ENCODE measurements around the gene ATG9A. TPM values are rescaled to one million over a fixed set of nuclear protein-coding genes. Genes with fewer than 3 reads are reported as not detected.
A peak's percentile ranks its signal among the peaks of the same experiment; 100 is the strongest.

The ATG9A gene
- total RNA-seq, 1 experiment from 2014 or later: 52.1 TPM

DNA sequence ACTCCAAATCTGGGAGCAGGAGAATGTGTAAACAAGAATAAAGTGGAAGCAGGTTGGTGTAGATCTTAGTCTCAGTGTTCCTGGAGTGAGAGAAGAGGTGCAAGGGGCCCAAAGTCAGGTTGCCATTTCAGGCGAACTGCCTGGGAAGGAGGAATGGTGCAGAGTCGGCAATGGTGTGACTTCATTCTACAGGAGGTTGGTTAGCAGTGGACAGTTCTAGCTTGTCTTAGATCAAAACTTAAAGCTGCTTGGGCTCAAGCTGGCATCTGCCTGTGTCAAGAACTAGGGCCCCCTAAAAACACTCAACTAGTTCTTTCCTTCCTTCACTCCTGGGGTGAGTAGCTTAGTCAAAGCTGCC lies 19.4 kb upstream of the ATG9A start:
- peak overlapping the region; percentile 86 for H3K27ac Mint-ChIP-seq (ENCODE audit: low read depth, unreplicated experiment)
- H3K36me3 Mint-ChIP-seq (ENCODE audit: insufficient read depth, unreplicated experiment): peaks cover 64% of the 10 kb centered on the region
- CTCF ChIA-PET: interaction anchor here (0.6 to 10.3 kb wide), 9 partner anchors 13 to 393 kb away, joined by 3 to 123 read pairs (median 4); partner anchors contain the start of gene NHEJ1
- intact Hi-C loops (cut with micrococcal nuclease): loop anchor here (1.0 to 5.0 kb wide), 2 partner anchors 48 to 89 kb away; partner anchors contain the start of gene NHEJ1
- H3K4me1 Mint-ChIP-seq (ENCODE audit: insufficient read depth, unreplicated experiment): peaks cover 35% of the 10 kb centered on the region
- POLR2A ChIA-PET: interaction anchor here (0.8 to 14.1 kb wide), 11 partner anchors 16 to 349 kb away, joined by 3 to 401 read pairs (median 11); partner anchors contain the start of genes ABCB6, ANKZF1, ATG9A and CNPPD1
- peak overlapping the region; percentile 64 for H3K4me3 Mint-ChIP-seq (ENCODE audit: unreplicated experiment)
- DNase-seq (ENCODE audit: unreplicated experiment): no peak
- BruUV-seq (replicated peaks): no TSS peak
- H3K27me3 Mint-ChIP-seq (ENCODE audit: insufficient read depth, unreplicated experiment): no peaks in the 10 kb centered on the region
- H3K9me3 Mint-ChIP-seq (ENCODE audit: unreplicated experiment): no peaks in the 10 kb centered on the region
- TF ChIP-seq, protein P1, sequence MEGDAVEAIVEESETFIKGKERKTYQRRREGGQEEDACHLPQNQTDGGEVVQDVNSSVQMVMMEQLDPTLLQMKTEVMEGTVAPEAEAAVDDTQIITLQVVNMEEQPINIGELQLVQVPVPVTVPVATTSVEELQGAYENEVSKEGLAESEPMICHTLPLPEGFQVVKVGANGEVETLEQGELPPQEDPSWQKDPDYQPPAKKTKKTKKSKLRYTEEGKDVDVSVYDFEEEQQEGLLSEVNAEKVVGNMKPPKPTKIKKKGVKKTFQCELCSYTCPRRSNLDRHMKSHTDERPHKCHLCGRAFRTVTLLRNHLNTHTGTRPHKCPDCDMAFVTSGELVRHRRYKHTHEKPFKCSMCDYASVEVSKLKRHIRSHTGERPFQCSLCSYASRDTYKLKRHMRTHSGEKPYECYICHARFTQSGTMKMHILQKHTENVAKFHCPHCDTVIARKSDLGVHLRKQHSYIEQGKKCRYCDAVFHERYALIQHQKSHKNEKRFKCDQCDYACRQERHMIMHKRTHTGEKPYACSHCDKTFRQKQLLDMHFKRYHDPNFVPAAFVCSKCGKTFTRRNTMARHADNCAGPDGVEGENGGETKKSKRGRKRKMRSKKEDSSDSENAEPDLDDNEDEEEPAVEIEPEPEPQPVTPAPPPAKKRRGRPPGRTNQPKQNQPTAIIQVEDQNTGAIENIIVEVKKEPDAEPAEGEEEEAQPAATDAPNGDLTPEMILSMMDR (IDR thresholded peaks at IDR 0.05; ENCODE audit: unreplicated experiment): no peak

DNA sequence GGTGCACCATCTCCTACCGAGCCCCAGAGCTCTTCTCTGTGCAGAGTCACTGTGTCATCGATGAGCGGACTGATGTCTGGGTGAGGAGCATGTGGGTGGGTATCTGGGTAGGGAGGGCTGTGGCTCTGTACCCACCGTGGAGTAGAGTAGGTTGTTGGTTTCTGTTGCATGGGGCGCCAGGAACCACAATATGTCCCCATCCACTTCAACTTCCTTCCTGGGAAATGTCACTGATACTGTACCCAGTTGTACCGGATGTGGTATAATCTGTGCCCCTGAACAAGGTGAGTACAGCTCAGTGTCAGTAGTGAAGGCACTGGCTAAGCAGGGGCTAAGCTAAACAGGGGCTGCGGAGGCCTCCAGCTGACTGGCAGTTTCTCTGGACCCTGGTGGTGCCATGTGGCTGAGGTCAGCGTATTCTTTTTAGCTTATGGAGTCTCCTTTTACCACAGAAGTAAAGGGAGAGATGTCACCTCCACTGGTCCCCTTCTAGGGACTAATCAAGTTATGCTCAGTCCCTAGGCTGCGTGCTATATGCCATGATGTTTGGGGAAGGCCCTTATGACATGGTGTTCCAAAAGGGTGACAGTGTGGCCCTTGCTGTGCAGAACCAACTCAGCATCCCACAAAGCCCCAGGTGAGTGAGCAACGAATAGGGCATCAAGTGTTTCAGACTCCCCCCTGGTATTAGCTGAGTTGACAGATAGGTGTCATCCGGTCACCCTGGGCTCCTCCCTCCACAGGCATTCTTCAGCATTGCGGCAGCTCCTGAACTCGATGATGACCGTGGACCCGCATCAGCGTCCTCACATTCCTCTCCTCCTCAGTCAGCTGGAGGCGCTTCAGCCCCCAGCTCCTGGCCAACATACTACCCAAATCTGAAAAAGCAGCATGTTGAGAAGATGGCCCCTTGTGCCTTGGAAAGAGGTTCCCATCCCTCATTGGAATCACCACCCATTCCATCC lies 18.5 kb upstream of the ATG9A start:
- BruUV-seq (replicated peaks): no TSS peak
- peaks cover 60% of the 10 kb centered on the region for H3K36me3 Mint-ChIP-seq (ENCODE audit: insufficient read depth, unreplicated experiment)

DNA sequence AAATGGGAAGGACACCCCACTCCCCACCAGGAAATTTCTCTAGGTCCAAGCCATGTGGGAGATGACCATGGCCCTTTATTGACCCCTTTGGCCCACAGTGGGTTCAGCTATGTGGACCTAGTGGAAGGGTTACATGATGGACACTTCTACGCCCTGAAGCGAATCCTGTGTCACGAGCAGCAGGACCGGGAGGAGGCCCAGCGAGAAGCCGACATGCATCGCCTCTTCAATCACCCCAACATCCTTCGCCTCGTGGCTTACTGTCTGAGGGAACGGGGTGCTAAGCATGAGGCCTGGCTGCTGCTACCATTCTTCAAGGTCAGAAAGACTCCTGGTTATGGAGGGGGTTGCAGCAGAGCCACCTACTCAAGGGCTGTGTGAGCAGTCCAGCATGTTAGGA lies 17.1 kb upstream of the ATG9A start:
- no TSS peak for BruUV-seq (replicated peaks)
- ChIA-PET POLR2A (interaction anchor here (1.4 to 14.1 kb wide), 9 partner anchors 13 to 70 kb away, joined by 3 to 401 read pairs (median 18); partner anchors contain the start of genes ANKZF1, ATG9A, CNPPD1 and DNAJB2), CTCF (interaction anchor here (0.6 to 10.3 kb wide), 9 partner anchors 12 to 267 kb away, joined by 3 to 123 read pairs (median 4); partner anchors contain the start of genes DNAJB2 and SLC23A3)
- peaks cover 51% of the 10 kb centered on the region for H3K36me3 Mint-ChIP-seq (ENCODE audit: insufficient read depth, unreplicated experiment)
- no peaks in the 10 kb centered on the region for H3K27me3 Mint-ChIP-seq (ENCODE audit: insufficient read depth, unreplicated experiment)
- peak overlapping the region; percentile 80 for H3K4me3 Mint-ChIP-seq (ENCODE audit: unreplicated experiment)
- H3K27ac Mint-ChIP-seq (ENCODE audit: low read depth, unreplicated experiment): no peak overlapping the region
- TF ChIP-seq, protein P1 (IDR thresholded peaks at IDR 0.05; ENCODE audit: unreplicated experiment): no peak
- H3K9me3 Mint-ChIP-seq (ENCODE audit: unreplicated experiment): no peaks in the 10 kb centered on the region
- intact Hi-C loops (cut with micrococcal nuclease): loop anchor here (5.0 kb wide), 1 partner anchor 51 kb away; no protein-coding TSS in a partner anchor
- DNase-seq (ENCODE audit: unreplicated experiment): no peak
- peaks cover 29% of the 10 kb centered on the region for H3K4me1 Mint-ChIP-seq (ENCODE audit: insufficient read depth, unreplicated experiment)

More for the DNA sequence above, 18.5 kb upstream of the ATG9A start:
- CTCF ChIA-PET: interaction anchor here (0.6 to 10.3 kb wide), 8 partner anchors 16 to 537 kb away, joined by 3 to 123 read pairs (median 4); partner anchors contain the start of gene NHEJ1
- no peaks in the 10 kb centered on the region for H3K9me3 Mint-ChIP-seq (ENCODE audit: unreplicated experiment)
- peak overlapping the region; percentile 64 for H3K4me3 Mint-ChIP-seq (ENCODE audit: unreplicated experiment)
- POLR2A ChIA-PET: interaction anchor here (0.5 to 14.1 kb wide), 6 partner anchors 15 to 273 kb away, joined by 3 to 401 read pairs (median 22); partner anchors contain the start of genes ANKZF1, ATG9A, CNPPD1 and DNAJB2
- no peaks in the 10 kb centered on the region for H3K27me3 Mint-ChIP-seq (ENCODE audit: insufficient read depth, unreplicated experiment)
- intact Hi-C loops (cut with micrococcal nuclease): loop anchor here (5.0 kb wide), 1 partner anchor 49 kb away; no protein-coding TSS in a partner anchor
- peaks cover 35% of the 10 kb centered on the region for H3K4me1 Mint-ChIP-seq (ENCODE audit: insufficient read depth, unreplicated experiment)
- DNase-seq (ENCODE audit: unreplicated experiment): no peak
- TF ChIP-seq, protein P1 (IDR thresholded peaks at IDR 0.05; ENCODE audit: unreplicated experiment): no peak
- peak overlapping the region; percentile 86 for H3K27ac Mint-ChIP-seq (ENCODE audit: low read depth, unreplicated experiment)

Data from MCF 10A (cell line).